GM12891 (cell line): ENCODE results near the gene MSRB1. TPM values are rescaled to one million over a fixed set of nuclear protein-coding genes. Genes with fewer than 3 reads are reported as not detected.
A peak's percentile ranks its signal among the peaks of the same experiment; 100 is the strongest.

Experiments
- DNase-seq: peaks from one replicate; pipeline ENCODE4 v3.0.0; 2011; ENCODE audit warnings: low spot score; ENCODE audit not compliant: insufficient read length
- FAIRE-seq: peaks from 2 replicates; lab custom pipeline; 2011; peaks lifted over from hg19 to GRCh38; lab: Jason Lieb, UNC
- PAX5 ChIP-seq: IDR thresholded peaks from 2 replicates; pipeline ENCODE4 v1.6.1; 2011; ENCODE audit warnings: low read length, moderate library complexity, mild to moderate bottlenecking; ENCODE audit not compliant: insufficient read depth, severe bottlenecking
- POLR2A ChIP-seq: IDR thresholded peaks from 2 replicates; pipeline ENCODE4 v1.6.1; 2011; ENCODE audit warnings: low read depth, low read length, control low read depth
- POLR2AphosphoS5 ChIP-seq: IDR thresholded peaks from 2 replicates; pipeline ENCODE4 v1.6.1; 2011; ENCODE audit warnings: low read depth, low read length, control low read depth
- POU2F2 ChIP-seq: IDR thresholded peaks from 2 replicates; pipeline ENCODE4 v1.6.1; 2011; ENCODE audit warnings: low read depth, mild to moderate bottlenecking, control low read depth, low read length, moderate library complexity
- SPI1 ChIP-seq: IDR thresholded peaks from 2 replicates; pipeline ENCODE4 v1.6.1; 2011; ENCODE audit warnings: low read depth, low read length, control low read depth
- TAF1 ChIP-seq: IDR thresholded peaks from 2 replicates; pipeline ENCODE4 v1.6.1; 2011; ENCODE audit warnings: low read depth, low read length, control low read depth
- polyA plus RNA-seq: library from polyadenylated mRNA; unstranded; fragments of >200 nt; gene quantifications from one replicate; pipeline ENCODE4 v1.2.1, GENCODE V29; 2012; ENCODE audit warnings: low read depth, missing spikeins, inconsistent platforms; ENCODE audit not compliant: missing spikeins

MSRB1 gene
- polyA plus RNA-seq = 37.1 TPM

- peak; percentile 100 for DNase-seq
- FAIRE-seq = peak; percentile 98
- TF ChIP-seq POLR2AphosphoS5 (peak; percentile 55; the same call in 1 of the 2 replicates), TAF1 (no peak), POU2F2 (no peak), POLR2A (peak; percentile 57; the same call in 1 of the 2 replicates), PAX5 (no peak), SPI1 (peak; percentile 52)
Observed at GRCh38 chr16:1942810-1943726, at the start of gene MSRB1. Gene MSRB1, minus strand, starts transcription at chr16:1943199. Its CDS starts 43 bp downstream, at chr16:1943156.

- DNase-seq = peak; percentile 99
- TF ChIP-seq POLR2A (peak; percentile 35; the same call in 1 of the 2 replicates), POU2F2 (no peak), TAF1 (0 out of 2 replicates have a peak, but pooled peaks have one; percentile 24), POLR2AphosphoS5 (0 out of 2 replicates have a peak, but pooled peaks have one; percentile 22)
- peak; percentile 72 for FAIRE-seq
Observed at GRCh38 chr16:1991948-1992703, 49.1 kb upstream of the MSRB1 start.

GRCh38 chr16:1991588-1991947 is 48.6 kb upstream of the MSRB1 start:
- FAIRE-seq (no peak), DNase-seq (no peak)
- TF ChIP-seq SPI1 = no peak
- TF ChIP-seq POLR2A = no peak
- TF ChIP-seq POLR2AphosphoS5 = no peak
- no peak for TF ChIP-seq PAX5
- no peak for TF ChIP-seq TAF1
- no peak for TF ChIP-seq POU2F2

- DNase-seq (no peak), FAIRE-seq (peak; percentile 93)
- TF ChIP-seq POU2F2 (peak; percentile 82), POLR2AphosphoS5 (no peak)
Observed at GRCh38 chr16:1991135-1991551, 48.1 kb upstream of the MSRB1 start.

- DNase-seq = no peak
- no peak for TF ChIP-seq POU2F2
- TF ChIP-seq POLR2A = no peak
- TF ChIP-seq SPI1 = no peak
- peak; percentile 45 for FAIRE-seq
Observed at GRCh38 chr16:1990351-1991134, 47.5 kb upstream of the MSRB1 start.

- no peak for TF ChIP-seq POLR2AphosphoS5
- no peak for TF ChIP-seq SPI1
- TF ChIP-seq POLR2A = no peak
- TF ChIP-seq POU2F2 = no peak
- no peak for TF ChIP-seq PAX5
- TF ChIP-seq TAF1 = no peak
- FAIRE-seq (no peak), DNase-seq (no peak)
Observed at GRCh38 chr16:1990101-1990350, 47.0 kb upstream of the MSRB1 start.

- TF ChIP-seq POU2F2 = no peak
- TF ChIP-seq TAF1 = no peak
- no peak for TF ChIP-seq PAX5
- no peak for TF ChIP-seq POLR2AphosphoS5
- TF ChIP-seq SPI1 = no peak
- TF ChIP-seq POLR2A = no peak
- DNase-seq = no peak
- no peak for FAIRE-seq
Observed at GRCh38 chr16:1989209-1990100, 46.5 kb upstream of the MSRB1 start, which contains the start of gene SYNGR3. Gene SYNGR3, plus strand, starts transcription at chr16:1989970. Its CDS starts 133 bp downstream, at chr16:1990103.

- FAIRE-seq (no peak), DNase-seq (no peak)
- TF ChIP-seq POU2F2 = no peak
- TF ChIP-seq SPI1 = no peak
- TF ChIP-seq PAX5 = no peak
- TF ChIP-seq TAF1 = no peak
- TF ChIP-seq POLR2AphosphoS5 = no peak
- TF ChIP-seq POLR2A = no peak
Observed at GRCh38 chr16:1987198-1987597, 44.2 kb upstream of the MSRB1 start.
